ENCODE data around the gene TXNDC16.

TXNDC16 gene

DNA sequence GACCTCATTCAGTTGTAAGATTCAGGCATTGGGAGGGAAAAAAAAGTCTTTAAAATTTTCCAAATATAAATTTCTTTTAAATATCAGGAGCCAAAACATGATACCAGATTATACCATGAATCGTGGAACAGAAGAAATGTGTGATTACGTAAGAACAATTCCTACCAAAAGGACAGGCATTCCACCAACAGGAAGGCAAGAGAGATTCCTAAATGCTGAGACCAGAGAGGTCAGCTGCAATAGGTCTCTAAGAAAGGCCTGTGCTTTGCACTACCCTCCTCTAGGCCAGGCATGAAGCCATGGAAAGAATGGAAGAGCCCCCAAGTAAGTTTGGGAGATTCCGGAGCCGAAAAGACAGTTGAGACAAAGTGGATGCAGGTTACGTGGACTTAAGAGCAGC is 154.5 kb downstream of the TXNDC16 start:
- in situ Hi-C loops (cut with MboI; ENCODE audit: low sequenced_read_pairs) = no loop called here

GRCh38 chr14:52395728-52396127 is 156.6 kb downstream of the TXNDC16 start:
- in situ Hi-C loops (cut with MboI; ENCODE audit: low sequenced_read_pairs) = no loop called here

DNA sequence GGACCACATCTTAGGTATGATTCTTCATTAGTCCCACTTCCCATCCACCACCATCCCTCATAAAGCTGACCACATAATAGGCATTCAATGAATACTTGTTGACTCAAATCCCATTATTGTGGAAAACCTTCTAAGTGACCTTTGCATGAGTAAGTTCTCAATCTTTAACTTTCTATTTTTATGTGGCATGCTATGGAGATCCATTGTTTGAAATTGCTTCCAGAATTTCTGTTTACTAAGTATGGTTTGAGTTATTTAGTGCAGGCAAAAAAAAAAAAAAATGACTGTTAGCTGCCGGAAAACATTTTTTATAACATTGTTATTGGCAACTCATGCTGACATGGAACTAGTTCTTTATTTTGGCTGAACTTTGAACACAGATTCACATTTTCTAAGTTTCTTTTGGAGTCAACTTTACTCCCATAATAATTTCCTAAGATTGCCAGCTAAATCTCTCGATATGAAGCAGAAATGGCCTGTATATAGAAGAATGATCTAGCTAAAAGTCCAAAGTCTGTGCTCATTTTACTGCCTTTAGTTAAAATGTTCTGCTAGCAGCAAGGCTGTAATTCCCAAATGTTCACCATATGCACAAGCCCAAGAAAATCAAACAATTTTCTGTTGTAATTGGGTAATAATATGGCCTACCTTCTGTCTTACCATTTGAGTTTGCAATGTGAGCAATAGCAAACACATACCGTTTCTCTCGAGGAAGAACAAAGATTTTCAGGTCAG is 160.3 kb downstream of the TXNDC16 start:
- in situ Hi-C loops (cut with MboI; ENCODE audit: low sequenced_read_pairs) = no loop called here

All from HL-60/S4 treated with phorbol 12-myristate 13-acetate at 8.2 ng/mL for 4 days and 3 days (cell line).